ENCODE results near the gene ACTR8. TPM values are rescaled to one million over a fixed set of nuclear protein-coding genes. Genes with fewer than 3 reads are reported as not detected.

The ACTR8 gene
- total and polyA plus RNA-seq, 8 donors, result 26.1 to 48.4 (median 44.0) TPM

- Histone ChIP-seq H3K27me3 (no peaks in the 10 kb centered on the region), H3K27ac (no peak overlapping the region), H3K36me3 (peaks cover 0 to 42% of the 10 kb centered on the region in 2 donors), H3K4me1 (no peaks in the 10 kb centered on the region), H3K9me3 (no peaks in the 10 kb centered on the region), H3K4me3 (no peak overlapping the region)
- DNase-seq, result no peak
- TF ChIP-seq CTCF (IDR thresholded peaks at IDR 0.05), result no peak
- ATAC-seq, result no peak
- intact Hi-C loops (cut with DNase I), result no loop called here
Measured at GRCh38 chr3:53822331-53822741, 59.6 kb downstream of the ACTR8 start.

DNA sequence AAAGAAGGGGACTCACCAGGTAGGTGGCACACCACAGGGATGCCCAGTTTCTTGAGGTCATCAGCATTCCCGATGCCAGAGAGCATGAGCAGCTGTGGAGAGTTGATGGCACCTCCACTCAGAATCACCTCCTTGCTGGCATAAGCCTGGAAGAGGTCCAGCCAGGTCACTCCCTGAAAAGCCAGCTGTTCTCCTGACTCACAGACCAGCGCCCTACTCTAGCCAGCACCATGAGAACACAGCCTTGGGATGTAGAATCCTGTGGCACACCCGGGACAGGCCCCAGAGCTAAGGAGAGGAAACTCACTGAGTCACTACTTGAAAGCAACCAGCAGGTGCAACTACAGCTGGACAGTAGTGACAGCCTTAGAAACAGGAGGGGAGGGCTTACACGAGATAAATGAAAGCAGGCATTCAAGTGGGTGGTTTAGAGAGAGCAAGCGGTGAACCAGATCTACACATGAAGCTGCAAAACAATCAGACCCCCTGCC lies 60.3 kb downstream of the ACTR8 start:
- no peak overlapping the region for H3K4me3 ChIP-seq
- no peaks in the 10 kb centered on the region for H3K9me3 ChIP-seq
- H3K27me3 ChIP-seq, result no peaks in the 10 kb centered on the region
- peaks cover 0 to 45% of the 10 kb centered on the region in 2 donors for H3K36me3 ChIP-seq
- TF ChIP-seq CTCF (IDR thresholded peaks at IDR 0.05), result no peak
- H3K4me1 ChIP-seq, result no peaks in the 10 kb centered on the region
- H3K27ac ChIP-seq, result no peak overlapping the region
- no peak for DNase-seq
- intact Hi-C loops (cut with DNase I), result no loop called here
- ATAC-seq, result peak; percentile 57

GRCh38 chr3:53820756-53821580 lies 61.0 kb downstream of the ACTR8 start:
- no peak for DNase-seq
- TF ChIP-seq CTCF (IDR thresholded peaks at IDR 0.05), result no peak
- ATAC-seq, result no peak
- no peaks in the 10 kb centered on the region for H3K9me3 ChIP-seq
- H3K4me1 ChIP-seq, result no peaks in the 10 kb centered on the region
- H3K4me3 ChIP-seq, result no peak overlapping the region
- H3K27me3 ChIP-seq, result no peaks in the 10 kb centered on the region
- intact Hi-C loops (cut with DNase I), result no loop called here
- H3K27ac ChIP-seq, result no peak overlapping the region
- peaks cover 0 to 45% of the 10 kb centered on the region in 2 donors for H3K36me3 ChIP-seq

DNA sequence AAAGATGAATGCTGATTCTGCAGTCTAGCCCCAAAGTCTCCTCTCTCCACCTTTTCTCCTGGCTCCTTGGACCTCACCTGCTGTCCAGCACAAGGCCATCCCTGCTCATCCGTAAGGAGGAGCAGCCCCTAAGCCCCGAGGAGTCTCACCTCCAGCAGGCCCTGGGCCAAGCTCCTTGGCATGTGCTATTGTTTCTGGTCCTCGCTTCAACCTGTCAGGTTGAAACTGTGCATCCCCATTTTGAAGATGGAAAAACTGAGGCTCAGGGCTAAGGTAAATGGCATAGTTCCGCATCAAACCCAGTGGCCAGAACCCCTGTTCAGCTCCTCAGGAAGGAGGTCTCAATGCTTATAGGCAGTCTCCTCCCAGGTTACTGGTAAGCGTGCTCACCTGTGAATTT lies 61.9 kb downstream of the ACTR8 start:
- Histone ChIP-seq H3K9me3 (no peaks in the 10 kb centered on the region), H3K36me3 (peaks cover 0 to 51% of the 10 kb centered on the region in 2 donors), H3K27ac (no peak overlapping the region), H3K27me3 (no peaks in the 10 kb centered on the region), H3K4me1 (no peaks in the 10 kb centered on the region), H3K4me3 (no peak overlapping the region)
- DNase-seq, result no peak
- no peak for ATAC-seq
- intact Hi-C loops (cut with DNase I), result no loop called here
- TF ChIP-seq CTCF (IDR thresholded peaks at IDR 0.05), result no peak

- intact Hi-C loops (cut with DNase I), result no loop called here
- ATAC-seq (no peak), DNase-seq (no peak)
- Histone ChIP-seq H3K27me3 (no peaks in the 10 kb centered on the region), H3K9me3 (no peaks in the 10 kb centered on the region), H3K4me3 (no peak overlapping the region), H3K27ac (no peak overlapping the region), H3K36me3 (peaks cover 0 to 54% of the 10 kb centered on the region in 2 donors), H3K4me1 (no peaks in the 10 kb centered on the region)
- no peak for TF ChIP-seq CTCF (IDR thresholded peaks at IDR 0.05)
Measured at GRCh38 chr3:53819163-53819868, 62.6 kb downstream of the ACTR8 start.
